ENCODE measurements around the gene SFTPD.

GRCh38 chr10:79970062-79970461, 21.2 kb upstream of the SFTPD start:
- no peak for TF ChIP-seq CTCF (IDR thresholded peaks at IDR 0.05)
- TF ChIP-seq POLR2A (IDR thresholded peaks at IDR 0.05): no peak
